ENCODE measurements around the gene RSRC1.

Gene RSRC1

DNA sequence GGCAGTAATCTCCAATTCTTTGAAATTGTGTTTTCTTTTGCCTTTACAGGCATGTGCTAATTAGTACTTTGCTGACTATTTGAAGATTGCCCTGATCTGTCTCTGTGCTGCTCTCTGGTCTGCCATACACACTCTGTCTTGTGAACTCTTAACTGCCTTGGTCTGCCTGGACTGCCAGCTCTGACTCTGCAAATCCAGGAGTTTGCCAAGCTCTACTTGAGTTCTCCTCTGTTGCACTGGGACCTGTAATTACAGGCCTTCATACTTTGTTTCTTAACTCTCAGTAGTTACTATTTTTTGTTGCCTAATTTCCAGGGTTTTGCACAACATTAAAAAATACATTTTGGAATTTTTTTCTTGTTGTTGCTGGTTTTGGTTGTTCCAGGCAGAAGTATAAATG, 155.0 kb downstream of the RSRC1 start:
- Histone ChIP-seq H3K14ac (ENCODE audit: low read length) (no peak overlapping the region), H2BK12ac (ENCODE audit: low read length) (no peak overlapping the region), H3K9me3 (ENCODE audit: insufficient read depth, low read depth, low read length) (peaks cover 1% of the 10 kb centered on the region), H3K27me3 (ENCODE audit: insufficient read depth, low read length) (no peaks in the 10 kb centered on the region), H2BK5ac (ENCODE audit: low read depth, low read length, poor library complexity) (no peak overlapping the region), H3K4me3 (ENCODE audit: low read depth, low read length) (no peak overlapping the region), H3K4me1 (ENCODE audit: control insufficient read depth in 1 of 2, insufficient read depth in 2 of 2, low read length in 2 of 2) (no peaks in the 10 kb centered on the region), H3K9ac (ENCODE audit: low read length) (no peak overlapping the region), H3K36me3 (ENCODE audit: control insufficient read depth in 1 of 2, insufficient read depth in 2 of 2, low read length in 2 of 2) (peaks cover 0 to 2% of the 10 kb centered on the region in 2 experiments), H2AK5ac (ENCODE audit: low read length) (no peak overlapping the region), H2BK120ac (ENCODE audit: insufficient read depth, low read length, poor library complexity) (no peak overlapping the region), H4K91ac (ENCODE audit: low read depth, low read length) (no peak overlapping the region), H2AFZ (ENCODE audit: insufficient read depth, low read length, poor library complexity) (no peak overlapping the region), H3K27ac (ENCODE audit: low read depth, low read length) (no peak overlapping the region), H3K4me2 (ENCODE audit: low read length) (no peak overlapping the region), H3K4ac (ENCODE audit: low read depth, low read length) (no peak overlapping the region), H3K79me1 (ENCODE audit: low read length) (no peaks in the 10 kb centered on the region), H4K12ac (ENCODE audit: low read depth, low read length) (no peak overlapping the region), H3K23ac (ENCODE audit: low read length) (no peak overlapping the region), H3K18ac (ENCODE audit: low read length) (no peak overlapping the region), H3K79me2 (ENCODE audit: control insufficient read depth, insufficient read depth, low read length, poor library complexity) (no peaks in the 10 kb centered on the region), H4K8ac (ENCODE audit: low read depth, low read length) (no peak overlapping the region)
- no peak for DNase-seq

DNA sequence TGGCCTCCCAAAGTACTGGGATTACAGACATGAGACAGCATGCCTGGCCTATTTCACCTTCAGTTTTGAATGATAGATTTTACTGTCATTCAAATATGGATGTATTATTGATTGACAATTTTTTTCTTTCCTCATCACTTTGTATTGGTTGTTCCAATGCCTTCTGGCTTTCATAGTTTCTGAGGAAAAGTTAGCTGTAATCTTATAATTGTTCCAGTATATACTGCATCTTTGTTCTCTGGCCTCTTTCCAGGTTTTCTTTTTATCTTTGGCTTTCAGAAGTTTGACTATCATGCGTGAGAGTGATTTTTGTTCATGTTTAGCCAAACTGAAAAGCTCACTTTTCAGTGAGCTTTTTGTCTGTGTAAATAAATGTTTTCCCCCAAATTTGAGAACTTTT, 157.1 kb downstream of the RSRC1 start:
- H3K14ac ChIP-seq (ENCODE audit: low read length) = no peak overlapping the region
- peaks cover 1% of the 10 kb centered on the region for H3K9me3 ChIP-seq (ENCODE audit: insufficient read depth, low read depth, low read length)
- no peak overlapping the region for H4K12ac ChIP-seq (ENCODE audit: low read depth, low read length)
- H3K18ac ChIP-seq (ENCODE audit: low read length) = no peak overlapping the region
- H4K91ac ChIP-seq (ENCODE audit: low read depth, low read length) = no peak overlapping the region
- no peak overlapping the region for H2BK12ac ChIP-seq (ENCODE audit: low read length)
- H3K9ac ChIP-seq (ENCODE audit: low read length) = no peak overlapping the region
- H3K4me2 ChIP-seq (ENCODE audit: low read length) = no peak overlapping the region
- H4K8ac ChIP-seq (ENCODE audit: low read depth, low read length) = no peak overlapping the region
- H3K27ac ChIP-seq (ENCODE audit: low read depth, low read length) = no peak overlapping the region
- WGBS (ENCODE audit: extremely low coverage, insufficient coverage, insufficient read length) = no CpG with 5 or more reads among the region's 1 CpG
- no peak overlapping the region for H3K23ac ChIP-seq (ENCODE audit: low read length)
- H3K27me3 ChIP-seq (ENCODE audit: insufficient read depth, low read length) = no peaks in the 10 kb centered on the region
- no peak overlapping the region for H2BK120ac ChIP-seq (ENCODE audit: insufficient read depth, low read length, poor library complexity)
- no peak for DNase-seq
- no peak overlapping the region for H2AK5ac ChIP-seq (ENCODE audit: low read length)
- no peaks in the 10 kb centered on the region for H3K79me2 ChIP-seq (ENCODE audit: control insufficient read depth, insufficient read depth, low read length, poor library complexity)
- no peak overlapping the region for H3K4me3 ChIP-seq (ENCODE audit: low read depth, low read length)
- no peaks in the 10 kb centered on the region for H3K4me1 ChIP-seq (ENCODE audit: control insufficient read depth in 1 of 2, insufficient read depth in 2 of 2, low read length in 2 of 2)
- H3K4ac ChIP-seq (ENCODE audit: low read depth, low read length) = no peak overlapping the region
- H2BK5ac ChIP-seq (ENCODE audit: low read depth, low read length, poor library complexity) = no peak overlapping the region
- H3K36me3 ChIP-seq (ENCODE audit: control insufficient read depth in 1 of 2, insufficient read depth in 2 of 2, low read length in 2 of 2) = peaks cover 0 to 2% of the 10 kb centered on the region in 2 experiments
- H2AFZ ChIP-seq (ENCODE audit: insufficient read depth, low read length, poor library complexity) = no peak overlapping the region
- no peaks in the 10 kb centered on the region for H3K79me1 ChIP-seq (ENCODE audit: low read length)

DNA sequence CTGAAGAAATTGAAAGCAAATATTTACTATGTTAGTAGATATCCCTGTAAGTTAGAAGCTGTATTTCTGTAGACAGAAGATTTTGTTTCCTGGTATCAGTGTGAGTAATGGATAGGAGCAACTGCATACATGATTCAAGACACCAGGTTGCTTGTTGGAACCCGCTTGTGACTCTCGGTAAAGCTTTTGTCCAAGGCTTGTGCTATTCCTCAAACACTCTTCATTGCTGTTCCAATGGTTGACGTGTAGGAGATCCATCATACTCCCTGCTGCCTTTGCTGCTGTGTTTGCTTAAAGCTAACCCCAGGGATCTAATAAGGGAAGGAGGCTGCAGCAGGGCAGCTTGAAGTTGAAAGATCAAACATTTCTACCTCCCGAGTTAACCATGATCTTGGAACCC, 160.1 kb downstream of the RSRC1 start:
- Histone ChIP-seq H3K36me3 (ENCODE audit: control insufficient read depth in 1 of 2, insufficient read depth in 2 of 2, low read length in 2 of 2) (peaks cover 0 to 2% of the 10 kb centered on the region in 2 experiments), H3K14ac (ENCODE audit: low read length) (no peak overlapping the region), H3K27ac (ENCODE audit: low read depth, low read length) (no peak overlapping the region), H2BK12ac (ENCODE audit: low read length) (no peak overlapping the region), H4K91ac (ENCODE audit: low read depth, low read length) (no peak overlapping the region), H3K23ac (ENCODE audit: low read length) (no peak overlapping the region), H4K8ac (ENCODE audit: low read depth, low read length) (no peak overlapping the region), H3K79me1 (ENCODE audit: low read length) (no peaks in the 10 kb centered on the region), H3K4ac (ENCODE audit: low read depth, low read length) (no peak overlapping the region), H2AFZ (ENCODE audit: insufficient read depth, low read length, poor library complexity) (no peak overlapping the region), H3K4me3 (ENCODE audit: low read depth, low read length) (no peak overlapping the region), H3K9ac (ENCODE audit: low read length) (peak overlapping the region; percentile 14), H4K12ac (ENCODE audit: low read depth, low read length) (no peak overlapping the region), H3K79me2 (ENCODE audit: control insufficient read depth, insufficient read depth, low read length, poor library complexity) (no peaks in the 10 kb centered on the region), H3K18ac (ENCODE audit: low read length) (no peak overlapping the region), H3K9me3 (ENCODE audit: insufficient read depth, low read depth, low read length) (peaks cover 1% of the 10 kb centered on the region), H2AK5ac (ENCODE audit: low read length) (no peak overlapping the region), H3K4me1 (ENCODE audit: control insufficient read depth in 1 of 2, insufficient read depth in 2 of 2, low read length in 2 of 2) (no peaks in the 10 kb centered on the region), H2BK5ac (ENCODE audit: low read depth, low read length, poor library complexity) (no peak overlapping the region), H3K27me3 (ENCODE audit: insufficient read depth, low read length) (no peaks in the 10 kb centered on the region), H2BK120ac (ENCODE audit: insufficient read depth, low read length, poor library complexity) (no peak overlapping the region), H3K4me2 (ENCODE audit: low read length) (no peak overlapping the region)
- no CpG with 5 or more reads among the region's 4 CpGs for WGBS (ENCODE audit: extremely low coverage, insufficient coverage, insufficient read length)
- DNase-seq = no peak

DNA sequence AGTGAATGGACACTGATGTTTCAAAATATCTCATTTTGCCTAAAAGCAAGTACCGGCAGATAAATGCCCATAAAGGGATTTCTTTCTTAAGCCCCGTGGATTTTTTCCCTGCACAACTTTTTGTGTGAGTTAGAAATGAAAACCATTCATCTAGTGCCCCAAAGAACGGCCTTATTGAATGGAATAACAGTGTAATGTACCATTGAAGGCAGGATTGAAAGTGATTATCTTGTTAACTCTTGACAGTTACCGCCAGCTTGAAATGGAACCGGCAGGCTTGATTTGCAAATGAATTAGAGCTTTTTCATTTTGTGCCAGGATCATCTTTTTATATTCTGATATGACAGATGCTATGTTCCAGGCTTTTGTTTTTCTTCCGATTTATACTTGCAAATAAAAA, 162.2 kb downstream of the RSRC1 start:
- no peak overlapping the region for H2AFZ ChIP-seq (ENCODE audit: insufficient read depth, low read length, poor library complexity)

More for the DNA sequence above, 162.2 kb downstream of the RSRC1 start:
- no CpG with 5 or more reads among the region's 6 CpGs for WGBS (ENCODE audit: extremely low coverage, insufficient coverage, insufficient read length)
- Histone ChIP-seq H3K18ac (ENCODE audit: low read length) (no peak overlapping the region), H4K8ac (ENCODE audit: low read depth, low read length) (no peak overlapping the region), H3K79me2 (ENCODE audit: control insufficient read depth, insufficient read depth, low read length, poor library complexity) (no peaks in the 10 kb centered on the region), H2AK5ac (ENCODE audit: low read length) (no peak overlapping the region), H3K4ac (ENCODE audit: low read depth, low read length) (no peak overlapping the region), H3K9me3 (ENCODE audit: insufficient read depth, low read depth, low read length) (no peaks in the 10 kb centered on the region), H2BK12ac (ENCODE audit: low read length) (no peak overlapping the region), H3K14ac (ENCODE audit: low read length) (no peak overlapping the region), H3K9ac (ENCODE audit: low read length) (no peak overlapping the region), H3K4me2 (ENCODE audit: low read length) (no peak overlapping the region), H3K23ac (ENCODE audit: low read length) (no peak overlapping the region), H2BK120ac (ENCODE audit: insufficient read depth, low read length, poor library complexity) (no peak overlapping the region), H3K79me1 (ENCODE audit: low read length) (no peaks in the 10 kb centered on the region), H3K27ac (ENCODE audit: low read depth, low read length) (no peak overlapping the region), H4K12ac (ENCODE audit: low read depth, low read length) (no peak overlapping the region), H3K36me3 (ENCODE audit: control insufficient read depth in 1 of 2, insufficient read depth in 2 of 2, low read length in 2 of 2) (no peaks in the 10 kb centered on the region), H2BK5ac (ENCODE audit: low read depth, low read length, poor library complexity) (no peak overlapping the region), H3K4me3 (ENCODE audit: low read depth, low read length) (no peak overlapping the region), H3K4me1 (ENCODE audit: control insufficient read depth in 1 of 2, insufficient read depth in 2 of 2, low read length in 2 of 2) (no peaks in the 10 kb centered on the region), H4K91ac (ENCODE audit: low read depth, low read length) (no peak overlapping the region), H3K27me3 (ENCODE audit: insufficient read depth, low read length) (no peaks in the 10 kb centered on the region)
- DNase-seq = no peak

Measured in trophoblast cell (in vitro differentiated cells and primary cell).